Heart left ventricle (tissue), 16 donors: Measurements from ENCODE around the gene NR1I3. TPM values are rescaled to one million over a fixed set of nuclear protein-coding genes. Genes with fewer than 3 reads are reported as not detected.

Experiments used
- ATAC-seq, 4 donors: fragments of 200-7000 bp; cut with Tn5 transposase; one replicate each; pipeline ENCODE4 v1.9.1; 2020 to 2022; ENCODE audit warnings: moderate library complexity in 4 of 4, mild to moderate bottlenecking in 3 of 4, moderate number of reproducible peaks in 1 of 4
- DNase-seq, 5 donors: peaks; one replicate each; pipeline ENCODE4 v3.0.0-alpha.2; 2020
- H3K27ac ChIP-seq, 12 donors: fragments of 200-600 bp; sonication (generic) in 4 of 12; one replicate each; pipeline versions ENCODE4 v1.5.0 to v1.8.0; 2016 to 2022; ENCODE audit warnings: mild to moderate bottlenecking in 2 of 12
- H3K27me3 ChIP-seq, 9 donors: fragments of 200-600 bp; sonication (generic) in 2 of 9; one replicate each; pipeline versions ENCODE4 v1.5.1 to v1.8.0; 2016 to 2022; ENCODE audit warnings: mild to moderate bottlenecking in 3 of 9
- H3K36me3 ChIP-seq, 9 donors: fragments of 200-600 bp; sonication (generic) in 2 of 9; one replicate each; pipeline versions ENCODE4 v1.5.0 to v1.8.0; 2018 to 2022; ENCODE audit warnings: mild to moderate bottlenecking in 2 of 9
- H3K4me1 ChIP-seq, 12 donors: fragments of 200-600 bp; sonication (generic) in 4 of 12; one replicate each; pipeline versions ENCODE4 v1.5.0 to v1.8.0; 2016 to 2022; ENCODE audit warnings: mild to moderate bottlenecking in 3 of 12
- H3K4me3 ChIP-seq, 12 donors: fragments of 200-600 bp; sonication (generic) in 4 of 12; one replicate each; pipeline versions ENCODE4 v1.5.0 to v1.8.0; 2017 to 2022; ENCODE audit warnings: mild to moderate bottlenecking in 9 of 12, moderate library complexity in 4 of 12
- H3K9me3 ChIP-seq, 12 donors: fragments of 200-600 bp; sonication (generic) in 4 of 12; one replicate each; pipeline versions ENCODE4 v1.5.0 to v1.8.0; 2016 to 2022; ENCODE audit warnings: mild to moderate bottlenecking in 1 of 12
- CTCF ChIP-seq, 12 donors: fragments of 200-600 bp; sonication (generic) in 4 of 12; IDR thresholded peaks; one replicate each; pipeline versions ENCODE4 v1.5.0 to v1.8.0; 2018 to 2022; ENCODE audit warnings: antibody characterized with exemption in 12 of 12, mild to moderate bottlenecking in 5 of 12
- POLR2A ChIP-seq, 2 donors: fragments of 450-650 bp; IDR thresholded peaks; one replicate each; pipeline ENCODE4 v1.6.1; 2017; ENCODE audit warnings: antibody characterized with exemption in 2 of 2, mild to moderate bottlenecking in 2 of 2, moderate library complexity in 2 of 2
- WGBS, 4 donors: extraction: QIAGEN DNeasy Blood & Tissue Kit in 2 of 4; methylation state at CpG; one replicate each; pipeline versions ENCODE4 v1.1.5 to v1.1.7; 2013 to 2018; 5-methylcytosine and 5-hydroxymethylcytosine counted together
- intact Hi-C, 10 donors: fragments of 100-400 bp; cut with DNase I; formaldehyde crosslinking; loops; one replicate each; pipeline versions ENCODE4 v1.11.1 to v1.14.2; 2022
- polyA plus RNA-seq, 2 donors: library from polyadenylated mRNA; stranded (reverse); fragments of 200-250 nt; gene quantifications; one replicate each; pipeline ENCODE4 v1.2.3, GENCODE V29; 2013
- total RNA-seq, 9 donors: library from RNA; depleted of rRNA in 2 of 9; stranded (reverse); fragments of >200 nt in 2 of 9; fragmentation: NEBNext Ultra II Directional in 3 of 9; extraction: Animal tissue kit (Norgen Biotek cat#: 25700) in 3 of 9; gene quantifications; one replicate each; pipeline versions ENCODE4 v1.1.0 to v1.2.4, GENCODE V29; 2016 to 2023
- donor health status: ischemic (EF 13 %, LVEDD 7.1; RV severe dilation, severe dysfunction).
- donor health status: healthy with polysubstance abuse.
- donor health status: DM: no; HTN: yes; CAD: no.
- donor health status: DM: no; HTN: no; CAD: no.
- donor health status: ischemic (EF 25% LVEDD 6.9; RV normal size, moderate dysfunction).
- donor health status: ischemic (EF 25% LVEDD 5.7; RV mildly dilated, moderate dysfunction).
- donor health status: healthy.
- donor health status: DM: yes; HTN: yes; CAD: no.
- donor health status: ischemic (EF 35%, LVEDD 5.7; RV mildly dilated, moderate dysfunction).
- donor health status: nonischemic (EF 11% LVEDD 7.7; RV severe dilation, severe dysfunction).
- donor health status: DM: yes; HTN: yes; CAD: no.
- donor health status: PGD.
- donor health status: ischemic (EF 29% LVEDD 5.4; RV normal size, mild dysfunction).
- donor health status: nonischemic (EF 23%, LVEDD 6.1; RV moderate dilation, normal function).

The NR1I3 gene
- total and polyA plus RNA-seq, 11 donors: 0.23 TPM; not detected in 10

GRCh38 chr1:161282991-161283390, 45.0 kb upstream of the NR1I3 start:
- Histone ChIP-seq H3K27ac (no peak overlapping the region), H3K9me3 (no peaks in the 10 kb centered on the region), H3K4me3 (no peak overlapping the region), H3K27me3 (no peaks in the 10 kb centered on the region), H3K36me3 (no peaks in the 10 kb centered on the region), H3K4me1 (no peaks in the 10 kb centered on the region)
- DNase-seq (no peak), ATAC-seq (no peak)
- 96 to 98% (median 98%) methylated on average over 1 of the region's 1 CpG for WGBS, 4 donors
- TF ChIP-seq POLR2A (IDR thresholded peaks at IDR 0.05) (no peak), CTCF (IDR thresholded peaks at IDR 0.05) (no peak)
- intact Hi-C loops: no loop called here

- 46 to 52% (median 50%) methylated on average over 3 of the region's 3 CpGs for WGBS, 4 donors
- TF ChIP-seq POLR2A (IDR thresholded peaks at IDR 0.05) (no peak), CTCF (IDR thresholded peaks at IDR 0.05) (no peak)
- intact Hi-C loops: no loop called here
- no peaks in the 10 kb centered on the region for H3K4me1 ChIP-seq
- no peak for ATAC-seq
- H3K27ac ChIP-seq: no peak overlapping the region
- peaks cover 0 to 10% (median 0%) of the 10 kb centered on the region in 9 donors for H3K27me3 ChIP-seq
- no peaks in the 10 kb centered on the region for H3K9me3 ChIP-seq
- H3K4me3 ChIP-seq: no peak overlapping the region
- DNase-seq: no peak
- H3K36me3 ChIP-seq: no peaks in the 10 kb centered on the region
These were observed 36.9 kb upstream of the NR1I3 start for GRCh38 chr1:161274874-161275273.

GRCh38 chr1:161273402-161273801, 35.4 kb upstream of the NR1I3 start:
- DNase-seq (no peak), ATAC-seq (no peak)
- WGBS, 4 donors: 53 to 73% (median 63%) methylated on average over 3 of the region's 3 CpGs
- intact Hi-C loops: no loop called here
- Histone ChIP-seq H3K36me3 (no peaks in the 10 kb centered on the region), H3K9me3 (no peaks in the 10 kb centered on the region), H3K4me3 (no peak overlapping the region), H3K4me1 (no peaks in the 10 kb centered on the region), H3K27ac (no peak overlapping the region), H3K27me3 (peaks cover 0 to 10% (median 0%) of the 10 kb centered on the region in 9 donors)
- no peak for TF ChIP-seq CTCF (IDR thresholded peaks at IDR 0.05)
- no peak for TF ChIP-seq POLR2A (IDR thresholded peaks at IDR 0.05)

GRCh38 chr1:161267321-161267720, 29.3 kb upstream of the NR1I3 start:
- no peaks in the 10 kb centered on the region for H3K9me3 ChIP-seq
- H3K27me3 ChIP-seq: no peaks in the 10 kb centered on the region
- peaks cover 0 to 14% (median 4%) of the 10 kb centered on the region in 12 donors for H3K4me1 ChIP-seq
- intact Hi-C loops: no loop called here
- TF ChIP-seq POLR2A (IDR thresholded peaks at IDR 0.05): no peak
- no peak for TF ChIP-seq CTCF (IDR thresholded peaks at IDR 0.05)
- H3K36me3 ChIP-seq: no peaks in the 10 kb centered on the region
- 65 to 79% (median 69%) methylated on average over 3 of the region's 3 CpGs for WGBS, 4 donors
- no peak overlapping the region for H3K27ac ChIP-seq
- ATAC-seq (no peak), DNase-seq (no peak)
- H3K4me3 ChIP-seq: no peak overlapping the region
